ENCODE measurements around the gene ATP5F1A.

The ATP5F1A gene

GRCh38 chr18:46068763-46069162 is 29.3 kb downstream of the ATP5F1A start:
- H3K27me3 ChIP-seq: no peaks in the 10 kb centered on the region
- no peaks in the 10 kb centered on the region for H3K9me3 ChIP-seq
- intact Hi-C loops (cut with DNase I; ENCODE audit: low total_unique reads): no loop called here
- no peak overlapping the region for H3K4me3 ChIP-seq
- no peaks in the 10 kb centered on the region for H3K36me3 ChIP-seq
- DNase-seq: no peak
- no peak overlapping the region for H3K27ac ChIP-seq
- peaks cover 0 to 33% (median 19%) of the 10 kb centered on the region in 4 donors for H3K4me1 ChIP-seq
- no peak for TF ChIP-seq CTCF (IDR thresholded peaks at IDR 0.05)

GRCh38 chr18:46067438-46068007 is 30.6 kb downstream of the ATP5F1A start:
- H3K27me3 ChIP-seq: no peaks in the 10 kb centered on the region
- H3K4me3 ChIP-seq: no peak overlapping the region
- DNase-seq: no peak
- no peak overlapping the region for H3K27ac ChIP-seq
- H3K36me3 ChIP-seq: no peaks in the 10 kb centered on the region
- H3K9me3 ChIP-seq: no peaks in the 10 kb centered on the region
- no peak for TF ChIP-seq CTCF (IDR thresholded peaks at IDR 0.05)
- H3K4me1 ChIP-seq: peaks cover 0 to 22% (median 11%) of the 10 kb centered on the region in 4 donors
- intact Hi-C loops (cut with DNase I; ENCODE audit: low total_unique reads): no loop called here

- intact Hi-C loops (cut with DNase I; ENCODE audit: low total_unique reads): no loop called here
- Histone ChIP-seq H3K9me3 (no peaks in the 10 kb centered on the region), H3K4me1 (no peaks in the 10 kb centered on the region), H3K4me3 (no peak overlapping the region), H3K36me3 (no peaks in the 10 kb centered on the region), H3K27me3 (no peaks in the 10 kb centered on the region), H3K27ac (no peak overlapping the region)
- DNase-seq: no peak
- TF ChIP-seq CTCF (IDR thresholded peaks at IDR 0.05): no peak
Observed at GRCh38 chr18:46062781-46063180, 35.3 kb downstream of the ATP5F1A start.

- Histone ChIP-seq H3K9me3 (no peaks in the 10 kb centered on the region), H3K27me3 (no peaks in the 10 kb centered on the region), H3K27ac (no peak overlapping the region), H3K4me1 (no peaks in the 10 kb centered on the region), H3K4me3 (no peak overlapping the region), H3K36me3 (no peaks in the 10 kb centered on the region)
- no peak for TF ChIP-seq CTCF (IDR thresholded peaks at IDR 0.05)
- intact Hi-C loops (cut with DNase I; ENCODE audit: low total_unique reads): no loop called here
- DNase-seq: no peak
Observed at GRCh38 chr18:46061796-46062195, 36.3 kb downstream of the ATP5F1A start.

- no peak for DNase-seq
- Histone ChIP-seq H3K4me3 (no peak overlapping the region), H3K27ac (no peak overlapping the region), H3K4me1 (no peaks in the 10 kb centered on the region), H3K9me3 (no peaks in the 10 kb centered on the region), H3K27me3 (no peaks in the 10 kb centered on the region), H3K36me3 (no peaks in the 10 kb centered on the region)
- intact Hi-C loops (cut with DNase I; ENCODE audit: low total_unique reads): no loop called here
- TF ChIP-seq CTCF (IDR thresholded peaks at IDR 0.05): no peak
Observed at GRCh38 chr18:46061387-46061786, 36.7 kb downstream of the ATP5F1A start.

- no peaks in the 10 kb centered on the region for H3K9me3 ChIP-seq
- no peak for TF ChIP-seq CTCF (IDR thresholded peaks at IDR 0.05)
- intact Hi-C loops (cut with DNase I; ENCODE audit: low total_unique reads): no loop called here
- H3K4me3 ChIP-seq: no peak overlapping the region
- no peaks in the 10 kb centered on the region for H3K27me3 ChIP-seq
- no peak overlapping the region for H3K27ac ChIP-seq
- no peaks in the 10 kb centered on the region for H3K36me3 ChIP-seq
- DNase-seq: no peak
- no peaks in the 10 kb centered on the region for H3K4me1 ChIP-seq
Observed at GRCh38 chr18:46060359-46060841, 37.7 kb downstream of the ATP5F1A start.

All from tibial artery (tissue), 4 donors.